HuH-7 (cell line): ENCODE measurements around the gene ACER3.
"Not testable (repeated sequence)": the region's sequence is repeated elsewhere in the genome, so short reads cannot be mapped to it uniquely, and the experiment has no call there.

Experiments used
- DNase-seq: peaks from one replicate; pipeline ENCODE4 v3.0.0; 2011; ENCODE audit warnings: low spot score

ACER3 gene

DNA sequence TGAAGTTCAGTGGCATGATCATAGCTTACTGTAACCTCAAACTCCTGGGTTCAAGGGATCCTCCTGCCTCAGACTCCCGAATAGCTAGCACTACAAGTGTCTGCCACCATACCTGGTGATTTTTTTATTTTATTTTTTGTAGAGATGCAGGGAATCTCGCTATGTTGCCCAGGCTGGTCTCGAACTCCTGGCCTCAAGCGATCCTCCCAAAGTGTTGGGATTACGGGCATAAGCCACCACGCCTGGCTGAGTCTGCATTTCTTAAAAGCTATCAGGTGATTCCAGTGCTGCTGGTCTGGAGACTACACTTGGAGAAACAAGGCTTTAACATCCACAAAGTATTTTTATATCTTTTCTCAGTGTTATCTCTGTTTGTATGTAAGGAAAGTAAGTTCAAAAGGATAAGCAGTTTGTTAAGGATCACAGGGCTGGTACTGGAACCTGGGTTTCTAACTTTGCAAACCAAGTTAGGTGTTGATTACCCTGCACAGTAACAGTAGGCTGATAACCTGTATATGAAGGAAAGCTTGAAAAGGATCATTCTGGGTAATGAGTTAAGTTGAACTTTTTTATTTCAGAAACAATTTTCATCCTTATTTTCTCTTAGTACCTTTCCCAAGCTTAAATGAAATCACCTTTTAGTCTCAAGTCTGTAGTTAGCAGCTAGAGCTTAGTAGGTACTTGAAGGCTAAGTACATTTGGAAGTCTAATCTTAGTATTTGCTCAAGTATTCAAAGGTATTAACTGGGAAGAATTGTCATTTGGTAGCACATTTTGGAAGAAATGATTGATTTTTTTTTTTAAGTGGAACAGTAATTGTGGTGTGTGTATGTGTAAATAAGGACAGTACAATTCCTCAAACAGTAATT is 12.5 kb downstream of the ACER3 start:
- DNase-seq: no peak

DNA sequence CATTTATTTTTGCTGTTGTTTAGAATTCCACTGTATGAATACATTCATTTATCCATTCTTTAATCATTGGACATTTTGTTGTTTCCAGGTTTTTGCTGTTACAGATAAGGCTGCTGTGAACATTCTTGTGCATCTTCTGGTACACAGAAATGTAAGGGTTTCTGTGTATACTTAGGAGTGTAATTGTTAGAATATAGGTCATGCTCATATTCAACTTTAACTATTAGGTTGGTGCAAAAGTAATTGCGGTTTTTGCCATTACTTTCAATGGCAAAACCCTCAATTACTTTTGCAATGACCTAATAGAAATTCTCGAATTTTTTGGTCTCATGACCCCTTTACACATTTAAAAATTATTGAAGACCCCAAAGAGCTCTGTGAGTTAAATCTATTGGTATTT is 17.3 kb downstream of the ACER3 start:
- no peak for DNase-seq

DNA sequence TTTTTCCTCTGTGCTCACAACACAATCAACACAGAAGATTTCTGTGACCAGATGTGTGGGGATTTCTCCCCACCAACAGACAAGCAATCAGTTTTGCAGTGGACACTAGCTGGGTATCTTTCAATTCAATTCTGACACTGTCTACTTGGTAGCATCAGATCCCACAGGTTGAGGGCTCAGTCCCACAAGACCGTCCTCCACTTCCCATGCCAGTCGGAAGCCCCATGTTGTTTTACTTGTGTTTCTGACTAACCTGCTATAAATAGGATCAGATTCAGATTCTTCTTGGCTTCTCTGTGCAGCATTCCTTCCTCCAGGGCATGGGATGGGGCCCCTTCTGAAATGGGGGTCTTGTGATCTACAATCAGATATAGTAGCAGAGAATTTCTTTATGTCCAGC is 19.6 kb downstream of the ACER3 start:
- DNase-seq: no peak

DNA sequence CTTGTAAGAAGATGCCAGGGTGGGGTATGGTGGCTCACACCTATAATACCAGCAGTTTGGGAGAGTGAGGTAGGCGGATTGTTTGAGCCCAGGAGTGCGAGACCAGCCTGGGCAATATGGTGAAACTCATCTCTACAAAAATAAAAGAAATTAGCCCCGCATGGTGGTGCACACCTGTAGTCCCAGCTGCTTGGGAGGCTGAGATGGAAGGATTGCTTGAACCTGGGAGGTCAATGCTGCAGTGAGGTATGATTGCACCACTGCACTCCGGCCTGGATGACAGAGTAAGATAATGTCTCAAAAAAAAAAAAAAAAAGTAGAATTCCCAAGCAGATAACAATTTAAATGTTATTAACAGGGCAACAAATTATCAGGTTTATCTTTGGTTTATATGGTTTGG is 20.2 kb downstream of the ACER3 start:
- DNase-seq: no peak

DNA sequence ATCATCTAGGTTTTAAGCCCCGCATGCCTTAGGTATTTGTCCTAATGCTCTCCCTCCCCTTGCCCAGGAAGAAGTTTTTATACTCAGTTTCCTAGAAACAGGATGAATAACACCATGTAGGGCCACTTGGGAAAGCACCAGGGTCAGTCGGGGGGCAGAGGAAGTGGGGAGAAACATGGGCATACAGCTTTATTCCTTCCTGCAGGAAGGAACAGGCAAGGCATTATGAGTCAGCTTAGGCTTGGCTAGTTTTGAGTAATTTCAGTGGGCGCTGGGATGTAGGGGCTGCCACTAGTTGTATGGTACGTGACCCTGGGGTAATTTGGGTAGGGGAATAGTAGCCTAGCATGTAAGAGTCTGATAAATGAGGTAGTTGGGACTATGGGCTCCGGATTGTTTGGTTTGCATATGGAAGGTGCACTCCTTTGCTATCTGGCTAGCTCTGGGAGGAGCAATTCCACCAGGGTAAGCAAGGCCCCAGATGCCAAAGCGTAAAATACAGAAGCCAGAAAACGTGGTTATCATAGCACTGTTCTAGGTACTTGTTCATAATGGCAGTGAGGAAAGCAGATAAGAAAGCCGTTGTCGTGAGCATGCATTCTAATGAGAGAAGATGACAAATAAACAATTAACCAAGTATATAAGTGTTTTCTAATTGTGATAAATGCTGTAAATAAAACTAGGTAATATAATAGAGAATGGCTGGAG is 24.8 kb downstream of the ACER3 start:
- DNase-seq: no peak

DNA sequence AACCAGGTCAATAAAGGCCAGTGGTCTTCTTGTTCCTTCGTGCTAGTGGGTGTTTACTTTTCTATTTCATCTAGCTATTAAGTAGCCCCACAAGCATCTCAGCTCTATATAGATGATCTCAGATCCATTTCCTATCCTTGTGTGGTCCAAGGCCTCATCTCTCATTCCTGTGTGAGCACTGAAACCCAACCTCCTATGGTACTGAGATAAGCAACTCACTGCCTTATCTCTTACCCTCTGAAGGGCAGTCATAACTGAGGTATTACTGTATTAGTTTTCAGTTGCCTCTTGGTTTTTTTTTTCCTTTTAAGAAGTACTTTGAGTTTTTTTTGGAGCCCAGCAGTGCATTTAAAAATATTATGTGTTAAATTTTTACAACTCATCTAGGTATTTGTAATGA is 28.3 kb downstream of the ACER3 start:
- peak; percentile 23 for DNase-seq

DNA sequence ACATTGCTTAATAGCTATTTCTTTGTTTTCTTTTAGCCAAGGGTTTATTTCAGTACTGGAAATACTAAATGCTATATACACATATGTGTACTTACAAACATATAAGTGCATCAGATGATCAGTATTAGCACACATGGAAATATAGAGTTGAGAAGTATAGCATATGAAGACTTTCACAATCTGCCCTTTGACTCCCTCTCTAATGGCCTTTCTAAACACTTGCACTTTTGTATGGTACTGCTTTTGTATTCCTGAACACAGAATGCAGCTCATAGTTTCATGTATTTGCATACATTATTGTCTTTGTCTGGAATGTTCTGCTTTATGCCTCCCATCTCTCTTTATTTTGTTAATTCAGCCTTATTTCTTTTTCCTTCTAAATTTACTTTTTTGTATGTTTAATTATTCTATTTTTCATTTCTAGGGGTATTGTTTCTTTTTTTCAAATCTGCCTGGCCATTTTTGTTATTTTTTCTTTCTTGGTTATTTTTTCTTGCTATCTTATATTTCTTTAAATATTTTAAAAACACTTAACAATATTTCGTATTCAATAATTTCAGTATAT is 28.8 kb downstream of the ACER3 start:
- peak; percentile 7 for DNase-seq

DNA sequence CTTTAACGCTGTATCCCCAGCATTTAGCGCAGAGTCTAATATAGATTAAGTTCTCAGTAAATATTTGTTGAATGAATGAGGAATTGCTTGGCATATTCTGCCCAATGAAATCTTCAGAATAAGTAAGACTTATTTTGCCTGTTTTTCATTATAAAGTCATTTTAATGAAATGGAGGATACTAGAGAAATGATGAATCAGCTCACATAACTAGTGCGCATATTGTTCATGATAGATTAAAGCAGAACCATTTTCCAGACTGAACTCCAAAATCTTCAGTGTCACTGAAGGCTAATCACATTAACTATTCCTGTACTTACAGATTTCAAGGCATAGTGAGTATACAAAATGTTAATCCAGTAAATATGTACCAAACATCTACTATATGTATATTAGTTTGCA is 29.6 kb downstream of the ACER3 start:
- DNase-seq: no peak

DNA sequence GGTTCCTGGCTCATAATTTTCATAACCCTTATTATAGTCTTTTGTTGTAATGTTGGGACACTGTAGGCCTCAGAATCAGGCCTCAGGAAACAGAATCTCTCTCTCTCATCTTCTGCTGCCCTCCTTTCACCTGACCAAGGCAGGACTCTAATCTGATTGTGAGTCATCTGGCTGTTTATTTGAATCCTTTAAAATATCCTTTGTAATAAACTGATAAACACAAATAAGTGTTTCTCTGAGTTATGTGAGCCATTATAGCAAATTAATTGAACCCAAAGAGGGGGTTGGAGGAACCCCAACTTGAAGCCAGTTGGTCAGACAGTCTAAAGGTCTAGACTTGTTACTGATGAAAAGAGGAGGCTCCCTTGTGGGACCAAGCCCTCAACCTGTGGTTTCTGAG is 30.6 kb downstream of the ACER3 start:
- DNase-seq: no peak

DNA sequence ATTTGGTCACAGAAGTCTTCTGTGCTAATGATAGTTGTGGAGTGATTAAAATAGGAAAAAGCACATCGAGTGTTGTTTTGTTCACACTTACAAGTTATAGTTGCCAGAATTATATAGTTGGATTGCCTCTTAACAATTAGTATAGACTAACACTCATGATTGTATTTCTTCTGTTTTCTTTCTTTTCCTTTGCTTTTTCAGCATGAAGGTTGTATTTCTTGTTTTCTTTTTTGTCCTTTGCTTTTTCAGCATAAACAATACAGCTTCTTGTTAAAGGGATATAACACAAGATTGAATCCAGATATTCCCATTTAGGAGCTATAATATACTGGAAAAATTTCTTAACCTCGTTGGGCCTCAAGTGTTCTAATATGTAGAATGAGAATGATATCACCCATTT is 31.1 kb downstream of the ACER3 start:
- DNase-seq: no peak

DNA sequence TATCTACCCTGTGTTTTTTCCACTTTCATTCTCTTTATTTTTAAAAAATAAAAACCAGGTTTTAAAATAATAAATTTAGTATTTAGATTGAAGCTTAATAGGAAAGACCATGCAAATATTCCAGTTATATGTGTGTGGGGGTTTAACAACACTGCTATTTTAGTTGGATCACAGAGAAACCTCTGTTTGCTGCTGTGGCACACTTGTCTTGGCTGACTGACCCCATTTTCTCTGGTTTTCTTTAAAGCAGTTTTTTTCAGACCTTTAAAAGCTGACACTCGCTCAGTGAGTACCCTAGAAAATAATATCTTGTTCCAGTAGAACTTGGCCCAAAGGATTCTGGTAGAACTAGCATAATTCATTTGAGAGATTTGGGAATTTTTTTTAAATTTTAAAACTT is 31.6 kb downstream of the ACER3 start:
- no peak for DNase-seq

DNA sequence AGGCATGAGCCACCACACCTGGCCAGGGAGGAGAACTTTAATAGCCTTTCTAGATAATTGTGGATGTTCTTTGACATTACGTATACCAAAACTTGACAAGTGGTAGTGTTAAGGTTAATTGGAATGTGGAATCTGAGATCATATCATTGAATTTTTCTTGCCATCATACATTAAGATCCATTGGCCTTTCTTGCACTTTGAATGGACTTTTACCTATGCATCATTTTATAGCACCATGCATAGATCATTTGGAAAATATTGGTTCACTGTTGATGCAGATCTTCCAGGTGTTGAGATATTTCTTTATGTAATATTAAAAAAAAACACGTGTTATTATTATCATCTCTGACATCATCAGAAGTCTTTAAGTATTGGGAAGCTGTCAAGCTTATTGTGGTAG is 36.5 kb downstream of the ACER3 start:
- DNase-seq: no peak

DNA sequence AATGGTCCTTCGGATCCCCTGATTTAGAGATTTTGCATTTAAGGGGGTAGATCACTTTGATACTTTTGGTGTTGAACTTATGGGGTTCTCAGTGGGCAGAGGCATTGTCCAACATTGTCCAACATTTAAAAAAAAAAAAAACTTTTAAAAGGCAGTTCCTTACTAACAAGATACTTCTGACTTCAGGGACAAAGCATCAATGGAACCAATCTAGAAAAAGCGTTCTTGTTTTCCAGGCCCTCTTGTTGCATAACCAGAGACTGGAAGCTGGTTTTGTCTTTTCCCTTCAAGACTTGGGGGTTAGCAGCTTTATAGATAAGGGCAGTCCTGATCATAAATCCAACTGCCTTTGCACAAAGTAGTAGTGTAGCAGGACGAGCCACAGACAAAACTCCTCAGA is 40.4 kb downstream of the ACER3 start:
- DNase-seq: no peak

DNA sequence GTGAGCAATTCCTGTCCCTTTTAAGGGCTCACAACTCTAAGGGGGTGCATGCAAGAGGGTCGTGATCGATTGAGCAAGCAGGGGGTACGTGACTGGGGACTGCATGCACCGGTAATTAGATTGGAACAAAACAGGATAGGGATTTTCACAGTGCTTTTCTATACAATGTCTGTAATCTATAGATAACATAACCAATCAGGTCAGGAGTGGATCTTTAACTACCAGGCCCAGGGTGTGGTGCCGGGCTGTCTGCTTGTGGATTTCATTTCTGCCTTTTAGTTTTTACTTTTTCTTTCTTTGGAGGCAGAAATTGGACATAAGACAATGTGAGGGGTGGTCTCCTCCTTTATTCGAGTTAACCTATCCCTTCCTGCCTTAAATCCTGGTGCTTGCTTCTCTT is 40.9 kb downstream of the ACER3 start:
- not testable (repeated sequence) for DNase-seq

DNA sequence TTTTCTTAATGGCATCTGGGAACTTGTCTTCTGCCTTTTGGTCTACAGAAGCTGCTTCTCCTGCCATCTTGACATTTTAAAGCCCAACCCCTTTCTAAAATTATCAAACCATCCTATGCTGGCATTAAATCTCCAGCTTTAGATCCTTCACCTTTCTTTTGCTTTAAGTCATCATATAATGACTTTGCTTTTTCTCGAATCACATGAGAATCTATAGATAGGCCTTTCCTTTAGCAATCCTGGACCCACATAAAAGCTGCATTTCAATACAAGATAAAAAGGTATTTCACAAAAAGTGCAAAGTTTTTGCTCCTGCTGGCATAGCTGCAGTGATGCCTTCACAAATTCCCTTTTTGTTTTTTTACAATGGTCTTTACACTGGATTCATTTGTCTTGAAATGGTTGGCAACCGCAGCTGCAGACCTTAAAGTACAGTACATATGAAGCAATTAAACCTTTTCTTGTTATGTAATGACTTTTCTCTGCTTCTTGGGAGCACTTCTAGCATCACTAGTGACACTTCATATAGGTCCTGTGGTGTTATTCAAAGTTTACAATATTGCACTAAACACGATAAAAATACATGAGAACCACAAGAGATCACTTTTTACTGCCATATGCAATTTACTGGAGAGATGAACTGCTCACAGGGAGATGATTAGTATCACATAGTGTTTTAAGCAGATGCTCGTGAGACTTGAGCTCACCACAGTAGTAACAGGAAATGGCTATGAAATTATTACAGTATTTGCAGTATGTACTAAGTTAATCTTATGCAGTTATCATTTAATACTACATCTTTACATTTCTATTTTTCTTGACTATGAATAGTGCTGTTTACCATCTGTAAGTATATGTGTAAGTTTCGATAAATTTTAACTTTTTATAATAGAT is 41.6 kb downstream of the ACER3 start:
- DNase-seq: no peak

DNA sequence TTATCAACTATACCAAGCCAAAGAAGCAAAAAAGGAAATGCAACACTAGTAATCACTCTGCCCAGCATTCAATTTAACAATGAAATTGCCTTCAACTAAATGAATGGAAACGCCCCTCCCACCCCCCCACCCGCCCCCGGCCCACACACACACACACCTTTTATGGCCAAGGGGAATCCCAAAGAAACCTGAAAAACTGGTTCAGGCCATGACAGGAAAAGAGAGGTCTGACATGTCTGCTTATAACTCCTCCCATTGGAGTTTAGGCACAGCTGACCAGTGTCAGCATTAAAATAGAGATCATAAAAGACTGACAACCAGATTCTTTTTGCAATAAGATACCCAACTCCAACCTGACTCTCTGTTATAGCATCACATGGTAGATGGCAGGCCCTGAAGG is 42.6 kb downstream of the ACER3 start:
- no peak for DNase-seq

DNA sequence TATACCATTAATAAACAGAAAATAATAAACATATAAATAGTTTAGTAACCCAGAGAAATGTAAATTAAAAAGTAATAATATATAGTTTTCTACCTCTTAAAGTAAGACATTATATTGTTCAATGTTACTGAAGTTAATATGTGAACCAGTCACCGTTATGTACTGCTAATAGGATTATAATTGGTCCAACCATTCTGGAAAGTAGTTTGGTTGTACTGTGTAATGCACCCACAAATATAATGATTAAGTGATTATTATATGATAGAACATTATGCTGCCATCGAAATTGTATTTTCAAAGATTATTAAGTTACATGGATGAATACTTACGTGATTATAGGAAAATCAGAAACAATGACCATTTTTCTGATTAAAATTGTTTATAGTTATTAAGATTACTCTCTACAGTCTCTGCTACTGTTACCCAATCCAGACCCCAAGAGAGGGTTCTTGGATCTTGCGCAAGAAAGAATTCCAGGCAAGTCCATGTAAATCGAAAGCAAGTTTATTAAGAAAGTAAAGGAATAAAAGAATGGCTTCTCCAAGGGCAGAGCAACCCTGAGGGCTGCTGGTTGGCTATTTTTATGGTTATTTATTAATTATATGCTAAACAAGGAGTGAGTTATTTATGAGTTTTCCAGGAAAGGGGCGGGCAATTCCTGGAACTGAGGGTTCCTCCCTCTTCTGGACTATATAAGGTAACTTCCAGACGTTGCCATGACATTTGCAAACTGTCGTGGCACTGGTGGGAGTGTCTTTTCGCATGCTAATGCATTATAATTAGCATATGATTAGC is 50.1 kb downstream of the ACER3 start:
- no peak for DNase-seq

DNA sequence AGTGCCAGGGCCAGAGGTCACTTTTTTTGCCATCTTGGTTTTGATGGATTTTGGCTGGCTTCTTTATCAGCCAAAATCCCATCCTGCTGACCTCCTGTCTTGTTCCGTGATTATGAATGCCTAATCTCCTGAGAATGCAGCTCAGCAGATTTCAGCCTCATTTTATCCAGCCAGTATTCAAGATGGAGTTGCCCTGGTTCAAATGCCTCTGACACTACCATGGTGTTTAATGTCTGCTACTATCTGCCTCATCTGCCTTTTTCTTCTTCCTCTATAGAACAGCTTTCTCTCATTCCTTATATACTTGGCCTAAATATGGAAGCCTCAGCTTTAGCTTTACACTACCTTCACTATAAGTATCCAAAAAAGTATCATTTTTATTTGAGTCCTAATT is 50.7 kb downstream of the ACER3 start:
- no peak for DNase-seq

DNA sequence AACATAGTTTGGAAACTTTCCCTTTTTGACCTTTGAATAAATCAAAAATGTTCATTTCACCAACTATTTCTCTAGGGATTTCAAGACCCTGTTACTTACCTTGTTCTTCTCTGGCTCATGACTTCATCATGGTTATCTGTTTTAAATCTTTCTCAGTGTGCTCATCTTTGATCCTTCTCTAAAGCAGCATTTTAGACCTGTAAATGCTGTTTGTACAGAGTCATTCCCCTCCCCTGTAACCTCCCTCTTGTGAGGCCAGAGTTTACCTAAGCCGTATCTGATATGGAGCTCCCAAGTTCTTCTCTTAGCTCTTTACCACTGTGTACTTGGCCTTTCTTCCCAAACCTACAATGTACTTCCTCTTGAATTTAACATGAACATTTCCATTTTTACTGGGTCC is 56.0 kb downstream of the ACER3 start:
- DNase-seq: peak; percentile 31

DNA sequence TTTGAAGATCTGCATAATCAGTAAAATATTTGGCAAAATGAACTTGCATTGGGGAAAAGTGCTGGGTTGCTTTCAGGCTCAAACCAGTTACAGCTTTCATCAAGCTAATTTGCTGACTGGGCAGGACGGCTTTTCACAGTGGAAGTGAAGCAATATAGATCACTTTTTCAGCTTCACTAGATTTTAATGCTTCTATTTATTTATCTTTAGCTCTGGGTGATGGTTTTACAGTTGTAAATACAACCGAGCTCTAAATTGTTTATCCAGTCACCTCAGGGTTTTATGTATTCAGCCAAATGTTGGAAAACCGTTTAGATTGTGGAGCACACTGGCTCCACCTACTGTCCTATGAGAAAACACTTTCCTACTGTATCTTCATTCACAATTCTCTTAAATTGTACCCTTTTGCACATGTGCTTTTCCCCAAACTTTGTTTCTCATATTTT is 58.2 kb downstream of the ACER3 start:
- DNase-seq: peak; percentile 10

DNA sequence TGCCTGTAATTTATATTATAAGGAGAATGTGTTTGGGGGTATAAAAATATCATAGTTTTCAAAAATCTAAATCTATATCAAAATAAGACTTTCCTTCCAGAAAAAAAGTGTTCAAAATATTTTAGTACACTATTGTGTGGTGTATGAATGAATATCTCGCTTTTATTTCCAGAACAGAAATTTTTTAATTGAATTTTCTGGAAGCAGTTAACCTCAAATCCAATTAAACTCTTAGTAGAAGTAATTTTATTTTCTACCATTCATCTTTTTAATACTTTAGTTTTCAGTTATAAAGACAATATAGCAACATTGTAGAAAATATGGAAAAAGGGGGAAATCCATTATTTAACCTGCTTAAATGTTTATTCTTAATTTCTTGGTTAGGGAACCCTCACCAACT is 58.7 kb downstream of the ACER3 start:
- DNase-seq: no peak
